Activated CD4-positive, CD25-positive, alpha-beta regulatory T cell treated with anti-CD3 and anti-CD28 coated beads, Interleukin-2, amount 50 U/mL, for 16 hours (primary cell): Measurements from ENCODE around the gene ADGRD1.

Experiments used
- DNase-seq: peaks from one replicate; pipeline ENCODE4 v3.0.0-alpha.2; 2020; ENCODE audit warnings: low read depth, low spot score

Gene ADGRD1

DNA sequence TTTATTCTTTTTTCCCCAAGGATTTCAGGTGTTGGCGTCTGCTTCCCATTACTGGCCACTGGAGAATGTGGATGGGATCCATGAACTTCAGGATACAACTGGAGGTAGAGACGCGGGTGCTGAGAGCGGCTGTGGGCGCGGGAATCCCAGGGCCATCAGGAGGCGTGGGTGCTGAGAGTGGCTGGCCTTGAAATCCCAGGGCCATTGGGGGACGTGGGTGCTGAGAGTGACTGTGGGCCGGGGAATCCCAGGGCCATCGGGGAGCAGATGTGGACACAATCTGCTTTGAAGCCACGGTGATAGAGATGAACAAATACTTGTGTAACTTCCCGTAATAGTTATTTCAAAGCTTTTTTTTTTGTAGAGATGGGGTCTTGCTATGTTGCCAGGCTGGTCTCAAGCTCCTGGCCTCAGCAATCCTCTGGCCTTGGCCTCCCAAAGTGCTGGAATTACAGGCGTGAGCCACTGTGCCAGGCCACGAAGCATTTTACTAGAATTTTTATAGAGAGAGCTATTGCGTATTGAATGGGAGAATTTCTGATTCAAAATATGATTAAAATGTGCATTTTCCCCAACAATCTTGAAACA lies 12.8 kb downstream of the ADGRD1 start:
- no peak for DNase-seq

- DNase-seq = no peak
Measured at GRCh38 chr12:130967636-130968035, 13.9 kb downstream of the ADGRD1 start.

GRCh38 chr12:130968611-130969010 lies 14.9 kb downstream of the ADGRD1 start:
- DNase-seq = no peak

DNA sequence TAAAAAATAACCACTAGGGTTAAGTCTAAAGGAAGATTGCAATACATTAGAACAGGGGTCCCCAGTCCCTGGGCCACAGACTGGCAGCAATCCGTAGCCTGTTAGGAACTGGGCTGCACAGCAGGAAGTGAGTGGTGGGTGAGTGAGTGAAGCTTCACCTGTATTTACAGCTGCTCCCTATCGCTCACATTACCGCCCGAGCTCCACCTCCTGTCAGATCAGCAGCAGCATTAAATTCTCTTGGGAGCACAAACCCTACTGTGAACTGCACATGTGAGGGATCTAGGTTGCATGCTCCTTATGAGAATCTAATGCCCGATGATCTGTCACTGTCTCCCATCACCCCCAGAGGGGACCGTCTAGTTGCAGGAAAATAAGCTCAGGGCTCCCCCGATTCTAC lies 15.5 kb downstream of the ADGRD1 start:
- no peak for DNase-seq

GRCh38 chr12:130970165-130970907 lies 16.6 kb downstream of the ADGRD1 start:
- DNase-seq = no peak

DNA sequence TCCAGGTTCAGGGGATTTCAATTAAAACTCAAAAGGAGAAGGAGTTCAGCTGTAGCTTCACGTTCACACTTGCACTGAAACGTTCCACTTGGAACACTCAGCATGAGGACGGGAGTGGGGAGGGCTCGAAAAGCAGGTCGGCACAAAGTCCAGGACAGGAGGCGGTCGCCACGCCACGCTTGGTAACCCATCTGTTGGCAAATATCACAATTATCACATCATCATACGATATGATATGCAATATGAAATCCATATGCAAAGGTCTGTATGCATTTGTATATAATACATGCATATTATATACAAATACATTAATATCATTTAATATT lies 17.2 kb downstream of the ADGRD1 start:
- DNase-seq = no peak

DNA sequence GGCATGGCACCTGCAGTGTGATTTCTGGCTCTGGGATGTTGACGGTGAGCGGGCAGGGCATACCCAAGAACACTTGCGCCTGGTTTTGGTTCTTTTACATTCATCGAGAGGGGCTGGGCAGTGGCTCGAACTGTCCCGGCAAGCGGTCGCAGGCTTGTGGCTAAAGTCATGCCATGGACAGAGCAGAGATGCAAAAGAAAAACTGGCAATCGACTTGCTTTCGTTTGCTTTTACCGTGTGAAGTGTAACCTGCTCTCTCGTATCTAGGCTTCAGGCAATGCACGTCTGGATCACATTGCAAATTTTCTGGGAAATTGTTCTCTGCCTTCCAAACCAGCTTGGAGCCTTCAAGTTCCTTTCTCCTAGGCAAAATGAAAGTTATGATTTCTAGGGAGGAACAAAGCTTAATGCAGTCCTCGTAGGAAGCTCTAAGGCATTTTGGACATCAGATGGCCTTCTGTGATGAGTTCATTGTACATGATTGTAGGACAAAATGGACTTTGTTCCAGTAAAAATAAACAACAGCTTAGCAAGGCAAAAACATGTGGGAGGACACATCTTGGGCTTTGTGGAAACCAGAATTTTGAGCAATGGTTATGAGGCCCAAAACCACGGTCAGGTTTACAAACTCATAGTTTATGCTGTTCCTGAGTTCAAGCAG lies 18.3 kb downstream of the ADGRD1 start:
- DNase-seq = no peak

GRCh38 chr12:130972586-130972950 lies 18.9 kb downstream of the ADGRD1 start:
- DNase-seq = no peak

DNA sequence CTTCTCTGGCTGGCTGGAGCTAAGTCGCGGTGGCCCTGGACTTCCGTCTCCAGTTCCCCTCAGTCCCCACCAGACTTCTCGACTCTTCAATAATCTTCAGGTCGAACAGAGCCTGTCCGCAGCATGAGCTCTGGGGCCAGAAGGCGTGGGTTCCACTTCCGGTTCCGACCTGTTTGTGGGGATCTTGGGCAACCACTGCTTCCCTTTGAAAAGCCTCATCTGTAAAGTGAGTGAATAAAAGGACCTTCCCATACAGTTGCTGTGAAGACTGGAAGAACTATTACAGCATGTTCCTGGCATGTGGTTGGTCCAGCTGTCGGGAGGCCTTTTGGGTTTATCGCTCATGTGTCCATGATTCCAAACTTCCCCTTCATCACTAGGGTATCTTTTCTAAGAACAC lies 19.4 kb downstream of the ADGRD1 start:
- no peak for DNase-seq

DNA sequence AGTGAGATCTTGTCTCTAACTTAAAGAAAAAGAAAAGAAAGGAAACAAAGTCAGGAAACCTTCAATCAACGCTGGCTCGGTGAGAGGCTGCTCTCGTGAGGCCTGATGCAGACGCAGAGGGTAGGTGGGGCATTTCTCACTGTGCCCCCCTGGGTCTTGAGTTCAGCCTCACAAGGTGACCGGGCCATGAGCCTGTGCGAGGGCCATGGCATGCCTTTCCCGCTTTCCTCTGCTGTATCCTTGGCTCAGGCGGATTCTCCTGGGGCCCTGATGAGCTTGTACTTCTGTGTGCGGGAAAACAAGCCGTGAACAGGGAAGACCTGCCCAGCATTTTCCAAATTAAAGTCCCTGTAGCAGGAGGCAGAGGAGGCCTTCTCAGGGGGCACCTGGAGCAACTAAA lies 20.2 kb downstream of the ADGRD1 start:
- DNase-seq = no peak

DNA sequence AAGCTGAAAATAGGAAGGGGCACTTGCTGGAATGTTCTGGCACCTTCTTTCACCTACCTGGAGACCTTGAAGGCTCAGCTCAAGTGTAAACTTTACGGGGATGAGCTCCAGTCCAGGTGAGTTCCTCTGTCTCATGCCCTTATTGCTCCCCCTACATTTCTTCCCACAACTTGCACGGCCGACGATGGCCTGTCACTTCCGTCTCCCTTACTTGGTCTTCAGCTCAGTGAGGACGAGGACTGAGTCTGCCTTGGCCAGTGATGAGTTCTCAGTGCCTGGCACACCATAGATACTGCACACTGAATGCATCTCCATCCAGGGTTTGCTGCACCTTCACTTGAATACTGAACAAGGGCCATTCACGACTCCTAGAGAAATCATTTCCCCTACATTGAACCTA lies 21.4 kb downstream of the ADGRD1 start:
- DNase-seq = no peak

GRCh38 chr12:130976171-130976720 lies 22.5 kb downstream of the ADGRD1 start:
- no peak for DNase-seq

DNA sequence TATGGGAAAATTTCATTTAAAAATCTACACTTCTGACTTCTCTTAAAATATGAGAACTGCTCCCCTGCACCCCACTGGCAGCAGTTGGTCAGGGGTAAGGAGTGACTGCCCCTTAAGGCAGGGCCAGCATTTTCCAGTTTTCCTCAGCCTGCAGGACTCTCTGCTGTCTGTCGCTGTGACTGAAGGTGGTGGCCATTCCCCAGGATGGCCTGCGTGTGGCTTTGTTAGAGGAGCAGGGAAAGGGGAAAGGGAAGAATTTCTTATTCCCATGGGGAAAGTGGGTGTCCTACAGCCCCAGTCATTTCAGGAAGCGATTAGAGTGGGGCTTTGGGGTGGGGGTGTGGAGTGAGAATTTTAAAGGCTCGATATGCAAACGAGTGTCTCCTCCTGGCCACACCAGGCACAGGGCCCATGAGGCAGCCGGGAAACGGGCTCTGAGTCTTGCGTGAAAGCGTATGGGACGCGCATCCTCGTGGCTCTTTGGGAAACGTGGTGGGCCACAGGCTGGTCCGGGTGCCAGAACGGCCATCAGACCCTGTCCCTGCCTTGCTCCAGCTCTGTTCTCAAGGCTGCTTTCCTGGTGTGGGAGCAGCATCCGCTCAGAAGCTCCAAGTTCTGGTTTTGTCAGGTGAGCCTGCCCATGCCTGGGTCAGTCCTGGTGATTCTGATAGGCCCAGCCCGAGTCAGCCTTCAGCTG lies 23.5 kb downstream of the ADGRD1 start:
- DNase-seq = no peak

- DNase-seq = no peak
Measured at GRCh38 chr12:130977743-130978095, 24.0 kb downstream of the ADGRD1 start.

- no peak for DNase-seq
Measured at GRCh38 chr12:130978785-130979184, 25.1 kb downstream of the ADGRD1 start.

DNA sequence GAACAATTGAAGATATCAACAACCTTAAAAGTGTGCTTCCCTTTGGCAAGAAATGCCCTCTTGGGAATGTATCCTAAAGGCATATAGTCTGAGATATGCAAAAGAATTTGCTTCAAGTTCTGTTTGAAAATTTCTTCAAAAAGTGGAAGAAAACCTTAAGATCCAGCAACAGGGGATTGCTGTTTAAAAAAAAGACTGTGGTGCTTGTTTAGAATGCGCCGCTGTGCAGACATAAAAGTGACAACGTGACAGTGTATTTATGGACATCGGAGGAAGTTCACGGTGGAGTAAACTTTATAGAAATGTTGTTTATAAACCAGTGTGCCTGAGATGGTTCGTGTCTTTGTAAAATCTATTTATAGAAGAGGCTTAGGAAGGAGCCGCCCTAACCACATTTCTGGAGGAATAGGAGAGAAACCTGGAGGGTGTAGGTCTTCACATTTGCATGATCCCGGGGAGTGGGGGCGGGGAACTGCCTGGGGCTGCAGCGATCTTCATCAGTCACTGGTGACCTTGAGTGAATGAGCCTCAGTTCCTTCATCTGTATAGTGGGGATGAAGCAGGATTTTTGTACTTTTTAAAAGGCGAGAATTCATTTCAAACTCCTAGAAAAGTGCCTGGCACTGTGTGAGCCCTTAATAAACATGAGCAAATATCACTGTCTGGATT lies 27.5 kb downstream of the ADGRD1 start:
- DNase-seq = no peak

DNA sequence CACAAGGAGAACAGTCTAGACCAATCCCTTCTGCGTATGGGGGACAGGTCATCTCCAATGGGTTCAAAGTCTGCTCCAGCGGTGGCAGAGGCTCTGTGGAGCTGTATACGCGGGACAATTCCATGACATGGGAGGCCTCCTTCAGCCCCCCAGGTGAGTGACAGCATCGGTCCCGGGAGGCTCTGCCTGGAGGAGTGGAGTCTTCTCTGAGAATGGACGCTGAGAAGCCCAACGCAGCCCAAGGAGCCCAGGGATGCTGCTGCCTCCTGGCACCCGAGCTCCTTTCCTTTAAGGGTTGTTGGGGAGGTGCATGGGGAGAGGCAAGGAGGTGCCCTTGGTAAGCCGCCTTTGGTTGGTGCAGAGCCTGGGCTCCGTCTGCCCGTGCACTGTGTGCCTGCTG lies 28.2 kb downstream of the ADGRD1 start:
- no peak for DNase-seq

GRCh38 chr12:130982565-130983225 lies 29.0 kb downstream of the ADGRD1 start:
- no peak for DNase-seq

GRCh38 chr12:130983328-130984017 lies 29.8 kb downstream of the ADGRD1 start:
- no peak for DNase-seq

DNA sequence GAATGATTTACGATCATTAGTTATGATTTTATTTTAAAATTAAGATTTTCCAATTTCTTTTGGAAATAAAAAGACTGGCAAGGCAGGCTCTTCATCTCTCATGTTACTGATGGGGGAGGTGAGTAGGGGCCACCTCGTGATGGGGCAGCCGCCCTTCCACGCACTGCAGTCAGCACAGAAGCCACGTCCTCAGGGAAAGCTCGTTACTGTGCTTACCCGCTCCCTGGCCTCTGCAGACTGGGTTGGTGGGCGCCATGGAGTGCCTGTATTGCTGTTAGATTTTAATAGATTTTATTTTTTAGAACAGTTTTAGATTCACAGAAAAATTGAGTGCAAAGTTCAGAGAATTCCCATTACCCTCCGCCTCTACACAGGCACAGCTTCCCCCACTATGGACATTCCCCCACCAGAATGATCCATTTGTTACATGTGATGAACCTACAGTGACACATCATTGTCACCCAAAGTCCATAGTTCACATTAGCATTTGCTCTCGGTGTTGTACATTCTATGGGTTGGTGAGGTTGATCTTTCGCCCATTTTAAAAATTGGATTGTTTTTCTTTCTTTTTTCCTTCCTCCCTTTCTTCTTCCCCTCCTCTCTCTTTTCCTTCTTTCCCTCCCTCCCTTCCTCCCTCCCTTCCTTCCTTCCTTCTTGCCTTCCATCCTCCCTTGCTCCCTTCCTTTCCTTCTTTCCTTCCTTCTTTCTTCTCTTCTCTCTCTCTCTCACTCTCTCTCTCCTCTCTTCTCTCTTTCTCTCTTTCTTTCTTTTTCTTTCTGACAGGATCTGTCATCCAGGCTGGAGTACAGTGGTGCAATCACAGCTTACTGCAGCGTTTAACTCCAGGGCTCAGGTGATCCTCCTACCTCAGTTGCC lies 30.7 kb downstream of the ADGRD1 start:
- no peak for DNase-seq
